GM12878 (cell line): Measurements from ENCODE around the gene GPC6. TPM values are rescaled to one million over a fixed set of nuclear protein-coding genes. Genes with fewer than 3 reads are reported as not detected.

ENCODE experiments used
- ATAC-seq: fragments of 200-7000 bp; cut with Tn5 transposase; 3 replicates; pipeline ENCODE4 v1.9.1; 2020; ENCODE audit warnings: mild to moderate bottlenecking, moderate library complexity
- BruUV-seq: library from RNA; stranded (reverse); fragments of 400-500 nt; replicated peaks from 2 replicates; lab custom pipeline; 2021; lab: Mats Ljungman, UMichigan
- CTCF ChIA-PET: fragments of 300-600 bp; sonication (Branson Sonifier 250); formaldehyde crosslinking; extraction: SDS; loops from one replicate; lab custom pipeline; 2021; ENCODE audit warnings: inconsistent platforms; lab: Yijun Ruan, JAX
- POLR2A ChIA-PET: fragments of 350-600 bp; formaldehyde crosslinking; extraction: SDS; loops from one replicate; lab custom pipeline; 2021; ENCODE audit warnings: inconsistent platforms; lab: Charles Lee
- RAD21 ChIA-PET: fragments of 300-600 bp; sonication (Branson Sonifier 250); formaldehyde crosslinking; loops from one replicate; lab custom pipeline; 2023; ENCODE audit warnings: antibody characterized with exemption; ENCODE audit not compliant: unreplicated experiment; lab: Charles Lee
- SMC1A ChIA-PET: fragments of 300-600 bp; sonication (Branson Sonifier 250); formaldehyde crosslinking; loops from one replicate; lab custom pipeline; 2023; ENCODE audit not compliant: unreplicated experiment, uncharacterized antibody; lab: Charles Lee
- DNase-seq: peaks from one replicate; pipeline ENCODE4 v3.0.0-alpha.2; 2011; ENCODE audit warnings: low read depth, low spot score
- FAIRE-seq: peaks from 3 replicates; lab custom pipeline; 2011; peaks lifted over from hg19 to GRCh38; lab: Jason Lieb, UNC
- H2AFZ ChIP-seq: 2 replicates; pipeline ENCODE4 v1.6.0; 2011; ENCODE audit warnings: low read depth, low read length, control low read depth; ENCODE audit not compliant: control insufficient read depth
- H3K27ac ChIP-seq: 2 replicates; pipeline ENCODE4 v1.5.1; 2011; ENCODE audit warnings: control low read depth; ENCODE audit not compliant: control insufficient read depth, insufficient read depth
- H3K27me3 ChIP-seq, 2 experiments: replicated peaks in 1 of 2; 2 replicates each; pipeline versions ENCODE4 v1.6.0 to v1.6.1; 2011; ENCODE audit warnings: low read length in 1 of 2; ENCODE audit not compliant: control insufficient read depth in 2 of 2, insufficient read depth in 2 of 2
- H3K36me3 ChIP-seq, 2 experiments: 2 replicates each; pipeline ENCODE4 v1.5.1; 2011; ENCODE audit warnings: low read length in 1 of 2; ENCODE audit not compliant: control insufficient read depth in 2 of 2, insufficient read depth in 2 of 2
- H3K4me1 ChIP-seq: 2 replicates; pipeline ENCODE4 v1.6.1; 2011; ENCODE audit warnings: mild to moderate bottlenecking, low read length, moderate library complexity, mixed read lengths; ENCODE audit not compliant: control insufficient read depth, insufficient read depth
- H3K4me2 ChIP-seq: 2 replicates; pipeline ENCODE4 v1.6.0; 2011; ENCODE audit warnings: control low read depth; ENCODE audit not compliant: control insufficient read depth, insufficient read depth
- H3K4me3 ChIP-seq: fragments of 200-600 bp; sonication (generic); 2 replicates; pipeline ENCODE4 v1.5.1; 2016
- H3K79me2 ChIP-seq: 2 replicates; pipeline ENCODE4 v1.6.0; 2011; ENCODE audit warnings: low read length; ENCODE audit not compliant: control insufficient read depth, insufficient read depth
- H3K9ac ChIP-seq: 2 replicates; pipeline ENCODE4 v1.8.0; 2011; ENCODE audit warnings: low read length, control low read depth, mixed read lengths; ENCODE audit not compliant: control insufficient read depth, insufficient read depth
- H3K9me3 ChIP-seq: replicated peaks from 3 replicates; pipeline ENCODE4 v1.5.1; 2011; ENCODE audit warnings: mild to moderate bottlenecking, low read length; ENCODE audit not compliant: control insufficient read depth, insufficient read depth
- H4K20me1 ChIP-seq: 2 replicates; pipeline ENCODE4 v1.6.0; 2011; ENCODE audit not compliant: control insufficient read depth, insufficient read depth
- LARP7 ChIP-seq: fragments of 450-650 bp; IDR thresholded peaks from 2 replicates; pipeline ENCODE4 v1.6.1; 2017; ENCODE audit warnings: mild to moderate bottlenecking
- MAX ChIP-seq: IDR thresholded peaks from 2 replicates; pipeline ENCODE4 v1.6.1; 2012; ENCODE audit warnings: low read depth, low read length, improper control_type of control experiment
- MXI1 ChIP-seq: fragments of 150-350 bp; IDR thresholded peaks from 2 replicates; pipeline ENCODE4 v1.6.1; 2011; ENCODE audit warnings: low read depth, mild to moderate bottlenecking, inconsistent platforms, low read length, improper control_type of control experiment
- POLR2A ChIP-seq: IDR thresholded peaks from 2 replicates; pipeline ENCODE4 v1.6.1; 2011; ENCODE audit warnings: low read depth, mild to moderate bottlenecking, low read length
- ZBTB4 ChIP-seq: fragments of 450-650 bp; formaldehyde crosslinking; IDR thresholded peaks from 2 replicates; pipeline ENCODE4 v1.4.0; 2022; ENCODE audit warnings: mild to moderate bottlenecking, moderate library complexity
- WGBS: methylation state at CpG from one replicate; pipeline ENCODE4 v1.1.6; 2016; ENCODE audit warnings: low lambda C conversion rate; ENCODE audit not compliant: insufficient replicate concordance, insufficient coverage; ENCODE audit errors: missing lambda C conversion rate; 5-methylcytosine and 5-hydroxymethylcytosine counted together
- in situ Hi-C: fragments of 300-500 bp; cut with MboI; formaldehyde crosslinking; loops from 9 replicates; pipeline ENCODE4 v1.14.3; 2018; ENCODE audit warnings: mixed read lengths
- intact Hi-C: fragments of 100-400 bp; cut with micrococcal nuclease; formaldehyde crosslinking; loops from one replicate; pipeline ENCODE4 v1.14.2; 2022; ENCODE audit not compliant: unreplicated experiment
- polyA plus RNA-seq, 11 experiments: library from polyadenylated mRNA; depleted of rRNA in 4 of 11; unstranded in 6 of 11; stranded (reverse) in 5 of 11; fragments of >200 nt; fragmentation: Nextera tagmentation in 4 of 11; fragmentation: Illumina TruSeq in 1 of 11; extraction: Ambion mirVana in 4 of 11; extraction: Trizol in 1 of 11; gene quantifications; 1 replicate in 1 of 11; 2 replicates in 10 of 11; pipeline versions ENCODE4 v1.2.1 to v1.2.3, GENCODE V29; 2011 to 2016; ENCODE audit warnings: inconsistent platforms in 2 of 11, missing spikeins in 2 of 11, low read depth in 1 of 11
- total RNA-seq, 4 experiments: library from RNA; depleted of rRNA in 3 of 4; stranded (reverse); fragments of >200 nt in 3 of 4; fragmentation: Illumina TruSeq in 1 of 4; extraction: Trizol in 1 of 4; gene quantifications; 2 replicates each; pipeline versions ENCODE4 v1.2.1 to v1.2.3, GENCODE V29; 2013 to 2021

GPC6 gene
- total and polyA plus RNA-seq, 10 of the 15 experiments (the other 5 are each of a cell fraction or from before 2014, with no cell fraction given): 0.03 to 0.04 (median 0.03) TPM; not detected in 7

GRCh38 chr13:93814658-93815057 is 588.1 kb downstream of the GPC6 start:
- TF ChIP-seq MAX (no peak), ZBTB4 (CRISPR knock-in tag) (no peak), POLR2A (no peak), LARP7 (no peak), MXI1 (no peak)
- no peak overlapping the region for H3K27ac ChIP-seq
- no peaks in the 10 kb centered on the region for H3K27me3 ChIP-seq
- no peaks in the 10 kb centered on the region for H4K20me1 ChIP-seq
- ChIA-PET CTCF (no interaction called here), RAD21 (no interaction called here), SMC1A (no interaction called here), POLR2A (no interaction called here)
- H3K4me3 ChIP-seq: no peak overlapping the region
- in situ Hi-C loops (no loop called here), intact Hi-C loops (no loop called here)
- no peak overlapping the region for H3K9ac ChIP-seq
- no peaks in the 10 kb centered on the region for H3K36me3 ChIP-seq
- H3K9me3 ChIP-seq: no peaks in the 10 kb centered on the region
- ATAC-seq (no peak), DNase-seq (no peak), FAIRE-seq (no peak)
- 25% methylated on average over 3 of the region's 3 CpGs for WGBS
- BruUV-seq: no TSS peak
- H2AFZ ChIP-seq: no peak overlapping the region
- H3K4me1 ChIP-seq: no peaks in the 10 kb centered on the region
- no peak overlapping the region for H3K4me2 ChIP-seq
- H3K79me2 ChIP-seq: no peaks in the 10 kb centered on the region
